Measurements from ENCODE around the gene STAMBP.

The STAMBP gene

DNA sequence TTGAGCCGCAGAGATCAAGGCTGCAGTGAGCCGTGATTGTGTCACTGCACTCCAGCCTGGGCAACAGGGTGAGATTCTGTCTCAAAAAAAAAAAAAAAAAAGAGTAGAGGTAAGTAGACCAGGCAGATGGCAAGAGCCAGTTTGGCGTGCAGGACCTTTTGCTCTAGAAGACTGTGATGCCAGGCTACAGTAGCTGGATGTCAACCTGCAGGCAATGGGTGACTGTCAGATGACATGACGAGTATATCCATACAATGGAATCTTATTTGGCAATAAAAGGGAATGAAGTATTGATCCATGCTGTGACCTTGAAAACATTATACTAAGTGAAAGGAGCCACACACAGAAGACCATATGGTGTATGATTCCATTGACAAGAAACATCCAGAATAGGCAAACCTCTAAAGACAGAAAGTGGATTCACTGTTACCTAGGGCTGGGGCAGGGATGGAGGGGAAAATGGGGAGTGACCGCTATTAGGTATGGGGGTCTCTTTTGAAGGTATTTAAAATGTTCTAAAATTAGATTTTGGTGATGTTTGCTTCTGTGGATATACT is 86.8 kb downstream of the STAMBP start:
- TF ChIP-seq, protein P1, sequence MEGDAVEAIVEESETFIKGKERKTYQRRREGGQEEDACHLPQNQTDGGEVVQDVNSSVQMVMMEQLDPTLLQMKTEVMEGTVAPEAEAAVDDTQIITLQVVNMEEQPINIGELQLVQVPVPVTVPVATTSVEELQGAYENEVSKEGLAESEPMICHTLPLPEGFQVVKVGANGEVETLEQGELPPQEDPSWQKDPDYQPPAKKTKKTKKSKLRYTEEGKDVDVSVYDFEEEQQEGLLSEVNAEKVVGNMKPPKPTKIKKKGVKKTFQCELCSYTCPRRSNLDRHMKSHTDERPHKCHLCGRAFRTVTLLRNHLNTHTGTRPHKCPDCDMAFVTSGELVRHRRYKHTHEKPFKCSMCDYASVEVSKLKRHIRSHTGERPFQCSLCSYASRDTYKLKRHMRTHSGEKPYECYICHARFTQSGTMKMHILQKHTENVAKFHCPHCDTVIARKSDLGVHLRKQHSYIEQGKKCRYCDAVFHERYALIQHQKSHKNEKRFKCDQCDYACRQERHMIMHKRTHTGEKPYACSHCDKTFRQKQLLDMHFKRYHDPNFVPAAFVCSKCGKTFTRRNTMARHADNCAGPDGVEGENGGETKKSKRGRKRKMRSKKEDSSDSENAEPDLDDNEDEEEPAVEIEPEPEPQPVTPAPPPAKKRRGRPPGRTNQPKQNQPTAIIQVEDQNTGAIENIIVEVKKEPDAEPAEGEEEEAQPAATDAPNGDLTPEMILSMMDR (IDR thresholded peaks at IDR 0.05; ENCODE audit: low read depth, low read length, missing control alignments) = no peak
- H3K4me3 ChIP-seq (ENCODE audit: low read depth, low read length) = no peak overlapping the region
- DNase-seq (ENCODE audit: low read depth) = no peak

DNA sequence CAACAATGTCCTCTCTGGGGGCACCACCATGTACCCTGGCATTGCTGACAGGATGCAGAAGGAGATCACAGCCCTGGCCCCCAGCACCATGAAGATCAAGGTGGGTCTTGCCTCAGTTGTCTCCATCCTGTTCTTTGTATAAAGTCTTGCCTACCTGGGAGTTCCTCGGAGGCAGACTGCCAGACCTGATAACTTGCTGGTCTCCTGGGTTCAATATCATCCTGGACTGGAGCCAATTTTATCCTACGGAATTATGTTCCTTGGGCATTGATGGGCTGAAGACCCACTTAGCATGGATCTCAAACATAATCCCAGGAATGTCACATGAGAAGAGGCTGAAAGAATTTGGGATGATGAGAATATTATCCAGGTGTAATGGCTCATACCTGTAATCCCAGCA is 87.9 kb downstream of the STAMBP start:
- no peak overlapping the region for H3K4me3 ChIP-seq (ENCODE audit: low read depth, low read length)
- TF ChIP-seq, protein P1 (IDR thresholded peaks at IDR 0.05; ENCODE audit: low read depth, low read length, missing control alignments) = no peak
- DNase-seq (ENCODE audit: low read depth) = no peak

DNA sequence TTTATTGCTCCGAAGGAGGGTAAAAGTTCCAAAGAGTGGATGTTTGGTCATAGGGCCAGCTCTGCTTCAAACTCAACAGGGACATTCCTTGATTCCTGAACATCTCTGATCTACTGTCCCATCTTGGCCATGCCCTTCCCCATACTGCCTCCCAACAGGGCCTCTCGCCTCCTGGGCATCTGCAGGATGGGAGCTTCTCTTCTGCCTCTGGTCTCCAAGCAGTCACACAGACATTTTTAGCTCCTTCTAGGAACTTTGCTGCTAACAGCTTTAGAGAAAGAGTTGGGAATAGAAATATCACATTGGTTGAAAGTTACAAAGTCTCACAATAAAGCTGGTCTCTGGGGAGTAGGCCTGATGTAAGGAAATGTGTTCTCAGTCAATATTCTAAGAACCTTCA is 88.5 kb downstream of the STAMBP start:
- TF ChIP-seq, protein P1 (IDR thresholded peaks at IDR 0.05; ENCODE audit: low read depth, low read length, missing control alignments) = no peak
- H3K4me3 ChIP-seq (ENCODE audit: low read depth, low read length) = no peak overlapping the region
- no peak for DNase-seq (ENCODE audit: low read depth)

DNA sequence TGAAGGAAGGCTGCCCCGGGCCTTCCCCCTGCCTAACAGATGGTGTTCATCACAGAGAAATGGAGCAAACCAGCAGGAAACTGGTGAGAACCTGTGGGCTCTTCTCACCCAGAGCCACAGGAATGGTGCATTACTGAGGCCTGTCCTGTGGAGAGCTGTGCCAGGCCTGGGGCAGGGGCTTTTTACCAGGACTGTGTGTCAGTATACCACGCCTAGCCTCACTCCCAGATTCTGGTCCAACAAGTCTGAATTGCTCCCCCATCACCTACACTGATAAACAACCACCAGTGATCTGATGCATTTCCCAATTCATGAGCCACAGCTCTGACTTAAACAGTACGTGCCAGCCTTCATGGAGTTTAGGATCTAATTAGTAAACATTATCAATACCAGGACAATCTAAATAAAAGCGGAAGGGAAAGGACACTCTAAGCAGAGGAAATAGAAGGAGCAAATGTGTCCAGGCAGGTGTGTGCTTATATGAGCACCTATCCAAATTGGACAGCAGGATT is 89.0 kb downstream of the STAMBP start:
- H3K4me3 ChIP-seq (ENCODE audit: low read depth, low read length) = no peak overlapping the region
- TF ChIP-seq, protein P1 (IDR thresholded peaks at IDR 0.05; ENCODE audit: low read depth, low read length, missing control alignments) = no peak
- no peak for DNase-seq (ENCODE audit: low read depth)

DNA sequence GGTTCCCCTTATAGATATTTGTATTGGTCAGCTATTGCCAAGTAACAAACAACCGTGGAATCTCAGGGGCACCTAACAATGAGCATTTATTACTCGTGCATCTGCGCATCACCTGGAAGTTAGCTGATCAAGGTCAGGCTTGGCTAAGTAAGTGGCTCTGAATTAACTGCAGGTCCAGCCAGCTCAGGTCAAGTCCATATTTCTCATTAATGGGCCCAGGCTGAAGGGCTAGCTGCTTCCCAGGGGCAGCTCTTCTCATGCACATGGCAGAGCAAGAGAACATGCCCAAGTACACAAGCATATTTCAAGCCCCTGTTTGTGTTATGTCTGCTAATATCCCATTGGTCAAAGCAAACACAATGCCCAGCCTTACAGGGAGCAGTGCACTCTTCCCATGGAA is 90.1 kb downstream of the STAMBP start:
- DNase-seq (ENCODE audit: low read depth) = no peak

DNA sequence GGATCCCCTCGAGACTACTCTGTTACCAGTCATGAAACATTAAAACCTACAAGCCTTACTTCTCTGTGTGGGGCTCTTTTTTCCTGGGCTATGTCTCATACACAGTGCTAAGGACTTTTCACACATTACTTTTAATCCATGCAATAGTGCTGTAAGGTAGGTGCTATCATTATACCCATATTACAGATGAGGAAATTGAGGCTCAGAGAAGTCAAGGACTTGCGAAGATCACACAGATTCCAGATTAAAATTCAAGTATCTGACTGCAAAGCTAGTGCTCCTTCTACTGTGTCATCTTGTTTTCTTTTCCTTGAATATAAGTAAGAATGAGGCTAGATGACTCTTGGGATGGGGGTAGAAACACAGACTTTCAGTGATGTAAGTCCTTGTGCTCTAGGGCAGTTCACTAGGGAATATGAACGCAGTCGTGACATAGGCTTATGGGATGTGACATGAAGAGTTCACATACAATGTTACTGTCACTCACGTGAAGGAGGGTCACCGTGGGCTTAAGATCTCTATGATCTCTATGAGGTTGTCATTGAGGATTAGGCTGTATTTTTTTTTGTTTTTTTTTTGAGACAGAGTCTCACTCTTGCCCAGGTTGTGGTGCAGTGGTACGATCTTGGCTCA is 91.0 kb downstream of the STAMBP start:
- no peak for DNase-seq (ENCODE audit: low read depth)
- no peak overlapping the region for H3K4me3 ChIP-seq (ENCODE audit: low read depth, low read length)
- TF ChIP-seq, protein P1 (IDR thresholded peaks at IDR 0.05; ENCODE audit: low read depth, low read length, missing control alignments) = no peak

More for the DNA sequence above, 90.1 kb downstream of the STAMBP start:
- TF ChIP-seq, protein P1 (IDR thresholded peaks at IDR 0.05; ENCODE audit: low read depth, low read length, missing control alignments) = no peak
- no peak overlapping the region for H3K4me3 ChIP-seq (ENCODE audit: low read depth, low read length)
